SK-N-SH (cell line): Measurements from ENCODE around the gene MSS51. TPM values are rescaled to one million over a fixed set of nuclear protein-coding genes. Genes with fewer than 3 reads are reported as not detected.

Experiments
- CTCF ChIA-PET: fragments of 300-600, 350-600 bp; formaldehyde crosslinking; extraction: SDS; loops from one replicate; lab custom pipeline; 2021; lab: Yijun Ruan, JAX
- POLR2A ChIA-PET: fragments of 350-600 bp; sonication (Branson Sonifier 250); formaldehyde crosslinking; extraction: SDS; loops from one replicate; lab custom pipeline; 2020; ENCODE audit warnings: antibody characterized with exemption, inconsistent platforms; lab: Yijun Ruan, JAX
- DNase-seq: peaks from one replicate; pipeline ENCODE4 v3.0.0; 2012
- H2AFZ ChIP-seq: fragments of 200-600 bp; sonication (generic); 2 replicates; pipeline ENCODE4 v1.8.1; 2016; ENCODE audit warnings: antibody characterized with exemption, mild to moderate bottlenecking, low read depth
- H3F3A ChIP-seq: fragments of 200-600 bp; sonication (generic); replicated peaks from 2 replicates; pipeline ENCODE3; 2016; ENCODE audit warnings: antibody characterized with exemption, mild to moderate bottlenecking; ENCODE audit not compliant: insufficient read depth
- H3K27ac ChIP-seq, 2 experiments: fragments of 200-500 bp in 1 of 2; fragments of 200-600 bp in 1 of 2; sonication (Bioruptor generic) in 1 of 2; sonication (generic), shearing (Covaris generic) in 1 of 2; 2 replicates each; pipeline versions ENCODE4 v1.5.1 to v1.6.1; 2014 to 2016; ENCODE audit warnings: low read depth in 2 of 2, inconsistent platforms in 1 of 2, low read length in 1 of 2, mild to moderate bottlenecking in 1 of 2, mixed read lengths in 1 of 2
- H3K27me3 ChIP-seq: fragments of 200-600 bp; sonication (generic), shearing (Covaris generic); 2 replicates; pipeline ENCODE4 v1.6.1; 2016; ENCODE audit warnings: mixed run types; ENCODE audit not compliant: insufficient read depth
- H3K36me3 ChIP-seq, 2 experiments: fragments of 200-500 bp in 1 of 2; fragments of 200-600 bp in 1 of 2; sonication (Bioruptor generic) in 1 of 2; sonication (generic) in 1 of 2; replicated peaks in 1 of 2; 2 replicates each; pipeline versions ENCODE3 to v1.5.1; 2014 to 2016; ENCODE audit warnings: low read length in 1 of 2, mild to moderate bottlenecking in 1 of 2; ENCODE audit not compliant: insufficient read depth in 2 of 2, control insufficient read depth in 1 of 2
- H3K4me1 ChIP-seq, 2 experiments: fragments of 200-500 bp in 1 of 2; fragments of 200-600 bp in 1 of 2; sonication (Bioruptor generic) in 1 of 2; sonication (generic), shearing (Covaris generic) in 1 of 2; 2 replicates each; pipeline versions ENCODE4 v1.5.1 to v1.6.1; 2014 to 2016; ENCODE audit warnings: low read depth in 1 of 2, low read length in 1 of 2, mixed run types in 1 of 2; ENCODE audit not compliant: insufficient read depth in 2 of 2, control insufficient read depth in 1 of 2
- H3K4me2 ChIP-seq: fragments of 200-600 bp; sonication (generic), shearing (Covaris generic); 2 replicates; pipeline ENCODE4 v1.6.1; 2017; ENCODE audit warnings: mixed run types
- H3K4me3 ChIP-seq, 2 experiments: fragments of 200-500 bp in 1 of 2; fragments of 200-600 bp in 1 of 2; sonication (Bioruptor generic) in 1 of 2; sonication (generic), shearing (Covaris generic) in 1 of 2; 2 replicates each; pipeline versions ENCODE4 v1.5.1 to v1.8.1; 2014 to 2016; ENCODE audit warnings: low read depth in 2 of 2, inconsistent platforms in 1 of 2, low read length in 1 of 2, mild to moderate bottlenecking in 1 of 2, mixed read lengths in 1 of 2, moderate library complexity in 1 of 2
- H3K79me2 ChIP-seq: fragments of 200-600 bp; sonication (generic); 2 replicates; pipeline ENCODE4 v1.8.1; 2017; ENCODE audit warnings: mild to moderate bottlenecking; ENCODE audit not compliant: insufficient read depth
- H3K9ac ChIP-seq: fragments of 200-600 bp; sonication (generic); 2 replicates; pipeline ENCODE4 v1.6.1; 2017; ENCODE audit warnings: mixed run types
- H3K9me2 ChIP-seq: fragments of 200-600 bp; sonication (generic); 2 replicates; pipeline ENCODE4 v1.6.1; 2017; ENCODE audit warnings: mixed run types
- H3K9me3 ChIP-seq: fragments of 200-600 bp; sonication (generic); 2 replicates; pipeline ENCODE4 v1.6.1; 2017; ENCODE audit warnings: mixed run types, mild to moderate bottlenecking, moderate library complexity
- H4K20me1 ChIP-seq: fragments of 200-600 bp; sonication (generic); 2 replicates; pipeline ENCODE4 v1.6.1; 2017; ENCODE audit warnings: mild to moderate bottlenecking, mixed run types; ENCODE audit not compliant: insufficient read depth
- CHD2 ChIP-seq: fragments of 150-350 bp; IDR thresholded peaks from 2 replicates; pipeline ENCODE4 v1.6.1; 2018; ENCODE audit warnings: low read length; ENCODE audit not compliant: partially characterized antibody
- EP300 ChIP-seq, 2 experiments: IDR thresholded peaks; 2 replicates each; pipeline versions ENCODE4 v1.4.0 to v1.6.1; 2012; ENCODE audit warnings: borderline replicate concordance in 1 of 2, low read depth in 1 of 2, low read length in 1 of 2
- EZH2phosphoT487 ChIP-seq: fragments of 200-600 bp; sonication (generic); IDR thresholded peaks from 2 replicates; pipeline ENCODE4 v1.6.1; 2017; ENCODE audit warnings: low read depth, mixed run types, mild to moderate bottlenecking, antibody characterized with exemption, moderate library complexity, borderline replicate concordance
- FOSL2 ChIP-seq: IDR thresholded peaks from 2 replicates; pipeline ENCODE4 v1.4.0; 2012; ENCODE audit warnings: low read depth, mild to moderate bottlenecking, moderate library complexity, borderline replicate concordance
- FOXJ3 ChIP-seq: sonication (generic); formaldehyde crosslinking; IDR thresholded peaks from 2 replicates; pipeline ENCODE4 v1.5.1; 2020; ENCODE audit warnings: mild to moderate bottlenecking, missing genetic modification reagents
- FOXM1 ChIP-seq: IDR thresholded peaks from 2 replicates; pipeline ENCODE4 v1.4.0; 2012; ENCODE audit warnings: low read depth, mild to moderate bottlenecking
- GATA2 ChIP-seq: sonication (generic); formaldehyde crosslinking; IDR thresholded peaks from 2 replicates; pipeline ENCODE4 v1.5.0; 2020; ENCODE audit warnings: mild to moderate bottlenecking, missing genetic modification reagents
- JUND ChIP-seq: IDR thresholded peaks from 2 replicates; pipeline ENCODE4 v1.4.0; 2012
- MEF2A ChIP-seq: IDR thresholded peaks from 2 replicates; pipeline ENCODE4 v1.4.0; 2012; ENCODE audit warnings: low read depth, borderline replicate concordance
- RAD21 ChIP-seq: IDR thresholded peaks from 2 replicates; pipeline ENCODE4 v1.6.1; 2012; ENCODE audit warnings: mild to moderate bottlenecking, low read length
- RCOR1 ChIP-seq: fragments of 150-350 bp; IDR thresholded peaks from 2 replicates; pipeline ENCODE4 v1.6.1; 2017; ENCODE audit warnings: antibody characterized with exemption, low read length
- RXRA ChIP-seq: IDR thresholded peaks from 2 replicates; pipeline ENCODE4 v1.4.0; 2012; ENCODE audit warnings: low read depth, mild to moderate bottlenecking, borderline replicate concordance
- SIN3A ChIP-seq: IDR thresholded peaks from 2 replicates; pipeline ENCODE4 v1.6.1; 2012; ENCODE audit warnings: low read depth, mild to moderate bottlenecking, low read length, moderate library complexity, borderline replicate concordance
- SMC3 ChIP-seq: IDR thresholded peaks from 2 replicates; pipeline ENCODE4 v1.6.1; 2012; ENCODE audit warnings: low read depth, low read length, improper control_type of control experiment
- TAF1 ChIP-seq: IDR thresholded peaks from 2 replicates; pipeline ENCODE4 v1.6.1; 2012; ENCODE audit warnings: low read depth, mild to moderate bottlenecking, low read length, moderate library complexity, borderline replicate concordance
- TCF12 ChIP-seq: IDR thresholded peaks from 2 replicates; pipeline ENCODE4 v1.4.0; 2012
- TEAD4 ChIP-seq: IDR thresholded peaks from 2 replicates; pipeline ENCODE4 v1.4.0; 2012; ENCODE audit warnings: mild to moderate bottlenecking, borderline replicate concordance; ENCODE audit not compliant: insufficient read depth
- USF2 ChIP-seq: fragments of 150-350 bp; IDR thresholded peaks from 2 replicates; pipeline ENCODE4 v1.6.1; 2017; ENCODE audit warnings: antibody characterized with exemption, low read length, low read depth, borderline replicate concordance
- ZBTB33 ChIP-seq: IDR thresholded peaks from 2 replicates; pipeline ENCODE4 v1.4.0; 2012; ENCODE audit warnings: low read depth, borderline replicate concordance
- WGBS: methylation state at CpG from one replicate; pipeline ENCODE4 v1.1.6; 2017; ENCODE audit warnings: low lambda C conversion rate; 5-methylcytosine and 5-hydroxymethylcytosine counted together
- polyA plus RNA-seq, 3 experiments: library from polyadenylated mRNA; depleted of rRNA; stranded (reverse); fragments of >200 nt; gene quantifications; 2 replicates each; pipeline ENCODE4 v1.2.3, GENCODE V29; 2012

Gene MSS51
- polyA plus RNA-seq, 1 of the 3 experiments (the other 2 are of a cell fraction) = 0.95 TPM

GRCh38 chr10:73404690-73405089, 28.7 kb downstream of the MSS51 start:
- Histone ChIP-seq H3K4me2 (no peak overlapping the region), H3K4me3 (no peak overlapping the region), H3K27me3 (no peaks in the 10 kb centered on the region), H3F3A (no peaks in the 10 kb centered on the region), H2AFZ (no peak overlapping the region), H3K79me2 (peaks cover 100% of the 10 kb centered on the region), H4K20me1 (peaks cover 85% of the 10 kb centered on the region), H3K27ac (no peak overlapping the region), H3K9me3 (no peaks in the 10 kb centered on the region), H3K36me3 (peaks cover 3 to 18% of the 10 kb centered on the region in 2 experiments), H3K4me1 (no peaks in the 10 kb centered on the region), H3K9me2 (no peaks in the 10 kb centered on the region), H3K9ac (no peak overlapping the region)
- 96% methylated on average over 9 of the region's 9 CpGs for WGBS
- TF ChIP-seq TEAD4 (no peak), RAD21 (no peak), GATA2 (CRISPR knock-in tag) (no peak), RCOR1 (no peak), RXRA (no peak), FOXM1 (no peak), MEF2A (no peak), JUND (no peak), SMC3 (no peak), TAF1 (no peak), FOSL2 (no peak), USF2 (no peak), EZH2phosphoT487 (no peak), ZBTB33 (no peak), FOXJ3 (CRISPR knock-in tag) (no peak)
- POLR2A ChIA-PET = no interaction called here
- CTCF ChIA-PET = no interaction called here
- no peak for DNase-seq

GRCh38 chr10:73401636-73402035, 31.7 kb downstream of the MSS51 start:
- Histone ChIP-seq H3K9me3 (no peaks in the 10 kb centered on the region), H3K9ac (no peak overlapping the region), H2AFZ (no peak overlapping the region), H4K20me1 (peaks cover 61% of the 10 kb centered on the region), H3K36me3 (peaks cover 14 to 21% of the 10 kb centered on the region in 2 experiments), H3K4me3 (no peak overlapping the region), H3K4me1 (no peaks in the 10 kb centered on the region), H3K79me2 (peaks cover 92% of the 10 kb centered on the region), H3K27ac (no peak overlapping the region), H3F3A (no peaks in the 10 kb centered on the region), H3K4me2 (no peak overlapping the region), H3K9me2 (no peaks in the 10 kb centered on the region), H3K27me3 (no peaks in the 10 kb centered on the region)
- ChIA-PET POLR2A (no interaction called here), CTCF (no interaction called here)
- DNase-seq = no peak
- 94% methylated on average over 6 of the region's 6 CpGs for WGBS
- TF ChIP-seq TAF1 (no peak), TCF12 (no peak), CHD2 (no peak), JUND (no peak), SIN3A (no peak), FOXJ3 (CRISPR knock-in tag) (no peak), ZBTB33 (no peak), SMC3 (no peak), EP300 (IDR thresholded peaks at IDR 0.05; ENCODE audit: borderline replicate concordance in 1 of 2, low read depth in 1 of 2, low read length in 1 of 2) (no peak)
